ENCODE results near the gene CITED4.

CITED4 gene

DNA sequence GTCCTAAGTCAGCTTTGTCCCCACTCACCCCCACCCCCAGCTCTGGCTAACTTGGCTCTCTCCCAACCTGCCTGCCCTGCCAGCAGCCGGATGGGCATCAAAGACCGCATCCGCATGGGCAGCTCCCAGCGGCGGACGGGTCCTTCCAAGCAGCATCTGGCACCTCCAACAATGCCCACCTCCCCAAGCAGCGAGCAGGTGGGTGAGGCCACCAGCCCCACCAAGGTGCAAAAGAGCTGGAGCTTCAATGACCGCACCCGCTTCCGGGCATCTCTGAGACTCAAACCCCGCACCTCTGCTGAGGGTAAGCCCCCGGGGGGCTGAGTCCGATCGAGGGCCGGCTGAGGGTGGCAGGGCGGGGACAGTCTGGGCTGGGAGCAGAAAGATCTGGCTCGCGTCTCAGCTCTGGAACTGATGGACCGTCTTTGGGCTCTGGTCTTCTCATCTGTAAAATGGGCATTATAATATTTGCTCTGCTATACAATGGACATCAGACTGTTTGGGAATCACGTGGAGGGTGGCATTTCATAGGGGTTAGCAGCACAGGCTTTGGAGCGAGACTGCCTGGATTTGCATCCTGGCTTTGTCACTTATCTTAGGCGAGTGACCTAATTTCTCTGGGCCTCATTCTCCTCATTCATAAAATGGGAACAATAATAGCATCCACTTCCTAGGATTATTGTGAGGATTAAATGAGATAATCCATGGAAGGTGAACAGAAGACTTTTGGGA is 31.0 kb downstream of the CITED4 start:
- DNase-seq, result no peak

DNA sequence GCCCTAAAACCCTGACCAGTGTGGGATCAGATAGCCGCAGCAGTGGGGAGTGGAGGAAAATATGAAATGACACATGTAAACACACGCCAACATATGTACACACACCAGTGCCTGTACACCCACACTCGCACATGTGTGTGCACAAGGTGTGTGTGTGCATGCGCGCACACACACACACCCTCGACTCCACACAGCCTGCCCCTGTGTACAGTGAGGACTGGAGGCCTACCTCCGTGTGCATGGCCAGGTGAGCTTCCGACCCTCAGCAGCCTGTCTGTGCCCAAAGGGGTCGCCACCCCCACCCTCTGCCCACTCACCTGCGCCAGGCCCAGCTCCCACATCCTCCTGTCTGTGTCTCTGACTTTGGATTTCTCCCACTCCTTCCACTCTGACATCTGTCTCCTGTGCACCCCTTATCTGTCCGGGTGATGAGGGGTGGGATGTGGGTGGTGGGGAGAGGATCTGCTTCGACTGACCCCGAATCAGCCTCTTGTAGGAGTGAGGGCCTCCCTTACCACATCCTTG is 31.7 kb downstream of the CITED4 start:
- DNase-seq, result no peak

GRCh38 chr1:40829631-40830245 is 32.4 kb downstream of the CITED4 start:
- DNase-seq, result no peak

DNA sequence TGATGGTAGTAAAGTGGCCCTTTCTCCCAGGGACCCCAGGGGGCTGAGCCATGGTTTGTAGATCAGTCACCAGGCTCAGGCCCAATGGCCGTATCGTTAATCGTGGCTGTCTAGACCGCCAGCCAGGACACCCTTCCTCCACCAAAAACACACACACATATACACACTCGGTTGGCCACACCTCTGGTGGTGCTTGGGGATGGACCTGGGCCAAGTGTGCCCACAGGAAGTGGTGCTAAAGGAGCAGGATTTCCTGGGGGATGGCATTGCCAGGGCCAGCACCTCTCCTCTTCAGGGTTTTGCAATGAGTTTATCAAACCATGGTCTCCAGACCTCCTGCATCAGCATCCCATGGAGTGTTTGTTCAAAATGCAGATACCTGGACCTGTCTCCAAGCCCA is 36.2 kb downstream of the CITED4 start:
- no peak for DNase-seq

DNA sequence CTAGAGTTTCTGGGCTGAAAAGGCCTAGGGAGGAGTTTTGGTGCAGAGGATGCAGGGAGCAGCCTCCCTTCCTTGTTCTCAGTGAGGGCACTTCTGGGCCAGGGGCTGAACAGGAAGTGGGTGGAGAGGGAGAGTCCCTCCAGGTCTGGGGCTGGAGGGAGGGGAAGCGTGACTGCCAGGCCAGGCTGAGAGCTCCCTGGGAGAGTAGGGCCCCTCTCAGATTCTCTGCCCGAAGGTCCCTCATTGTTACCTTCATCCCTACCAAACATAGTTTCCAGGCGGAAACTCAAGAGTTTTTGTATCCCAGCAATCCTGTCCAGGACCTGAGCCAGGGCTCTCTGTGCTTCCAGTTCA is 36.8 kb downstream of the CITED4 start:
- DNase-seq, result no peak

GRCh38 chr1:40824591-40825434 is 37.4 kb downstream of the CITED4 start:
- DNase-seq, result no peak

DNA sequence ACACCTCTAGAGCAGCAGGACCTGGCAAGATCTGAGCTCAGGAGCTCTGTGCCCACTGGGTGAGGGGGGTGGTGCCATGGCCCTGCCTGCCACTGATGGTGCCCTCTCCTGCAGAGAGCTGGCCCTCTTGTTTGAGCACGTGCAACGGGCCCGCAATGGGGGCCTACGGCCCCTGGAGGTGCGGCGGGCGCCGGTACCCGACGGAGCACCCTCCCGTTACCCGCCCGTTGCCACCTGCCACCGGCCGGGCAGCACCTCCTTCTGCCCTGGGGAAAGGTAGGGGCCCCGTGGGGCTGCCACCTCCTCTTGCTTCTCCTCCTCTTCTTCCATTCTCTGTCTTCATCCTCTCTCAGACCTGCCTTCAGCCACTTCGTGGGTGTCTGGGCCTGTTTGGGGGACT is 38.2 kb downstream of the CITED4 start:
- DNase-seq, result no peak

DNA sequence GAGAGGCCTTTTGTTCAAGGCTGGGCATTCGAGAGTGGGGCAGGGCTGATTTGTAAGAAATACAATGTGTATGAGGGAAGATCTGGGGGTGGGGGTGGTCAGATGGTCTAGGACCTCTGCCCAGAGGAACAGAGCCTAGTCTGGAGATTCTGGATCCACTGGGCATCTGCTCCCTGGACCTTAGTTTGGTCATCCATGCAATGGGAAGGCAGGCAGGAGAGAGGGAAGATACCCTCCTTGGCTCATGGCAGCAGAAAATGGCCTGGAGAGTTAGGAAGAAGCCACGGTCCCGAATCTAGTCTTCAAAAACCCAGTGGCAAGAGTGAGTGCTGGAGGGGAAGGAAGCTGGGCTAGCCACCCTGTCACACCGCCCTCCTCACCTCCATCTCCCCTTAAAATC is 38.8 kb downstream of the CITED4 start:
- DNase-seq, result no peak

DNA sequence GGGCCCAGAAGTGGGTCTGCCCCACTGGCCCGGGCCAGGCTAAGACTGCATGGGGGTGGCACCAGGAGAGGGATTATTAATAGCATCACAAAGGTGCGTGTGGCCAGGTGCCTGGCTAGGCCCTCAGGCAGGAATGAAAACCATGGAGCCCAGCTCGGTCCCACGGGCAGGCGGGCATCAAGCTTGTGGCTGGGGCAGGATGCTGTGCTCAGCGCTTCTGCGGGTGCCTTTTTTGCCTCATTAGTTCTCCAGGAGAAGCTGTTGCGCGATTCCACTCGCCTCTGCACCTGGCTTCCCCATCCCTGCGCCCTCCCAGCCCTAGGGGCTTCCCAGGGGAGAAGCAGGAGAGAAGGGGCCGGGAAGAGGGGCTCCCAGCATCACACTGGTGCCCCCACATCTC is 39.3 kb downstream of the CITED4 start:
- DNase-seq, result no peak

- DNase-seq, result no peak
Measured at GRCh38 chr1:40820911-40821693, 41.1 kb downstream of the CITED4 start.

GRCh38 chr1:40820251-40820797 is 41.8 kb downstream of the CITED4 start:
- no peak for DNase-seq

- DNase-seq, result no peak
Measured at GRCh38 chr1:40819101-40819500, 43.1 kb downstream of the CITED4 start.

GRCh38 chr1:40818264-40818961 is 43.8 kb downstream of the CITED4 start:
- peak; percentile 30 for DNase-seq

DNA sequence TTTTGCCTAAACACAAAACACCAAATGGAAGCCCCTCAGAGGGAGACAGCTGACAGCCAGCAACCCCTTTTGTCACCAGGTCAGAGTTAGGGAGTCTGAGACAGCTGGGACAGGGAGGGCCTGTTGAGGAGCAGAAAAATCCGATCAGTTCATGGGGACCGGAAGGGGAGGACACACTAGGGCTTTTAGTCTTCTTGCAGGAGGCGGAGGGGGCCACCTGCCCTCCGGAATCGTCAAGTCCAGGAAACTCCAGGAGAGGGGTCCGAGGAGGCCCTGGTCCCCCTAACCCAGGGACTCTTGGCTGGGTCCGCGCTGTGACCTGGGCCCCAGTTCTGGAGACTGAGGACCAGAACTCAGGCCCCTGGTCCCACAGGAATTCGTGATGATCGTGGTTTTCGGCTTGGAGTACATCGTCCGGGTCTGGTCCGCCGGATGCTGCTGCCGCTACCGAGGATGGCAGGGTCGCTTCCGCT is 44.3 kb downstream of the CITED4 start:
- DNase-seq, result no peak

DNA sequence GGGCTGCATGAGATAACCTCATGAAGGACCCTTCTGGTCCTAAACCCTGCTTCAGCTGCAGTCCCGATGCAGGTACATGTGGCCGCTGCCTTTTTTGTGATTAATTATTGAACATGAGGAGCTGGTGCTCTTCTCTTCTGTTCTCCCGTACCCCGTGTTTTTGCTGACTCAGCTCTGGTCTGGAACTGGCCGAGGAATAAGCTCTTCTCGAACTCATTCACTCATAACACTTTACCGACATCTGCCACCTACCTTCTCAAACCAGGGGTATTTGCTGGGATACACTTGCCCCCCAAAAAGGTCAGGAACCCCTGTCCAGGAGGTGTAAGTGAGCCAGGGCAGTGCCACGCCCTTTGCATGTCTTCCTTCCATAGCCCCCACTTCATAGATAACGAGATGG is 46.7 kb downstream of the CITED4 start:
- no peak for DNase-seq
